Fibroblast of skin of left biceps (primary cell): ENCODE data around the gene NEURL2.
A peak's percentile ranks its signal among the peaks of the same experiment; 100 is the strongest.
"Not testable (repeated sequence)": the region's sequence is repeated elsewhere in the genome, so short reads cannot be mapped to it uniquely, and the experiment has no call there.

Experiments used
- DNase-seq, 2 experiments: peaks; one replicate each; pipeline ENCODE4 v3.0.0-alpha.2; 2013; ENCODE audit warnings: low read depth in 2 of 2

Gene NEURL2, protein sequence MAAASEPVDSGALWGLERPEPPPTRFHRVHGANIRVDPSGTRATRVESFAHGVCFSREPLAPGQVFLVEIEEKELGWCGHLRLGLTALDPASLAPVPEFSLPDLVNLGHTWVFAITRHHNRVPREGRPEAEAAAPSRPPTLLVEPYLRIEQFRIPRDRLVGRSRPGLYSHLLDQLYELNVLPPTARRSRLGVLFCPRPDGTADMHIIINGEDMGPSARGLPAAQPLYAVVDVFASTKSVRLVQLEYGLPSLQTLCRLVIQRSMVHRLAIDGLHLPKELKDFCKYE

DNA sequence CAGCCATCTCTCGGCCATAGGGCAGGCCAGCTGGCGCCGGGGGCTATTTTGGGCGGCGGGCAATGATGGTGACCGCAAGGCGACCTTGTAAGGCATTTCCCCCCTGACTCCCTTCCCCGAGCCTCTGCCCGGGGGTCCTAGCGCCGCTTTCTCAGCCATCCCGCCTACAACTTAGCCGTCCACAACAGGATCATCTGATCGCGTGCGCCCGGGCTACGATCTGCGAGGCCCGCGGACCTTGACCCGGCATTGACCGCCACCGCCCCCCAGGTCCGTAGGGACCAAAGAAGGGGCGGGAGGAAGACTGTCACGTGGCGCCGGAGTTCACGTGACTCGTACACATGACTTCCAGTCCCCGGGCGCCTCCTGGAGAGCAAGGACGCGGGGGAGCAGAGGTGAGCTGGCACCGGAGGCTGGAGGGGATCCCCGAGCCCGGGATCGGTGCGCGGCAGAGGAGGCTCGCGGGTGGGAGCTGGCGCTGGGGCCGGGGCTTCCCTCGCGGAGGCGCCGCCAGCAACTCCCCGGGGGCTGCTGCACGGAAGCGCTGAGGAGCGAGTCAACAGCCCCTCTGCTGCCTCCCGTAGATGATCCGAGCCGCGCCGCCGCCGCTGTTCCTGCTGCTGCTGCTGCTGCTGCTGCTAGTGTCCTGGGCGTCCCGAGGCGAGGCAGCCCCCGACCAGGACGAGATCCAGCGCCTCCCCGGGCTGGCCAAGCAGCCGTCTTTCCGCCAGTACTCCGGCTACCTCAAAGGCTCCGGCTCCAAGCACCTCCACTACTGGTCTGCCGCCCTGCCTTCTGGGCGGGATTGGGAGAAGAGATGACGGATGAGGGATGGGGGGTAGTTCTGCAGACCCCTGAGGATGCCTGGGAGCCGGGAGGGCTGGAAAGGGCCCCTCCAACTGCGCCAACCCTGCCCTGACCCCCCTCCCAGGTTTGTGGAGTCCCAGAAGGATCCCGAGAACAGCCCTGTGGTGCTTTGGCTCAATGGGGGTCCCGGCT is at the start of gene NEURL2, which contains the start of gene CTSA:
TSS of gene NEURL2 (minus strand) at position 224 of the 999 bp plus-strand sequence. CDS start at position 7, 217 bp downstream.
TSS of gene CTSA (plus strand) at position 351 of the 999 bp plus-strand sequence. CDS start at position 585, 234 bp downstream.
- DNase-seq = peak; percentile 77 to 82

DNA sequence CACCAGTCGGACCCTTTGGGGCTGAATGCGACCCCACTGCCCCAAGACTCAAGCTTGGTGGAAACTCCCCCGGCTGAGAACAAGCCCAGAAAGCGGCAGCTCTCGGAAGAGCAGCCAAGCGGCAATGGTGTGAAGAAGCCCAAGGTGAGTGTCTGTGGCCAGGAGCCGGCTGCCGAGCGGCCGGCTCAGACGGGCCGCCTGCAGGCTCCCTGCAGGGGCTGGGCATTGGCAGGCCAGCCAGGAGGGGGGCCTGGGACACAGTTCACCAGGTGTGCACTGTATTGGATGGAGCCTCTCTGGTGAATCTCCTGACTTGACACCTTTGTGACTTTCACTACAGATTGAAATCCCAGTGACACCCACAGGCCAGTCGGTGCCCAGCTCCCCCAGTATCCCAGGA is 49.5 kb upstream of the NEURL2 start:
- no peak for DNase-seq

DNA sequence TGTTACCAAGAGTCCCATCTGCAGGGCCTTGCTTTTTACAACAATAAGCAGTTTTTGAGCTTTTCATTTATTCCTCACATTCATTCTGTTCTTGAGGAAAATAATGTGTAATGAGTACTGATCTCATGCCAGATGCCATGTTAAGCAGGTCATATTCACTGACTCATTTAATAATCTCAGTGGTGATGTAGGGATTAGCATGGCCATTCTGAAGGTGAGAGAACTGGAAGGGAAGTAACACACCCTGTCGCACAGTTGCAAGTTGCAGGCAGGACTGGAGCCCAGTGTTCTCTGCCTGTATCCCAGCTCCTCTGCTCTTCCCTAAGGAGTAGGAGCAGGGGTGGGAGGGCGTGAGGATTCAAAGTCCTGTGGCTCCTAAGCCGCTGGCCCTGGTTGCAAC is 49.0 kb upstream of the NEURL2 start:
- no peak for DNase-seq

DNA sequence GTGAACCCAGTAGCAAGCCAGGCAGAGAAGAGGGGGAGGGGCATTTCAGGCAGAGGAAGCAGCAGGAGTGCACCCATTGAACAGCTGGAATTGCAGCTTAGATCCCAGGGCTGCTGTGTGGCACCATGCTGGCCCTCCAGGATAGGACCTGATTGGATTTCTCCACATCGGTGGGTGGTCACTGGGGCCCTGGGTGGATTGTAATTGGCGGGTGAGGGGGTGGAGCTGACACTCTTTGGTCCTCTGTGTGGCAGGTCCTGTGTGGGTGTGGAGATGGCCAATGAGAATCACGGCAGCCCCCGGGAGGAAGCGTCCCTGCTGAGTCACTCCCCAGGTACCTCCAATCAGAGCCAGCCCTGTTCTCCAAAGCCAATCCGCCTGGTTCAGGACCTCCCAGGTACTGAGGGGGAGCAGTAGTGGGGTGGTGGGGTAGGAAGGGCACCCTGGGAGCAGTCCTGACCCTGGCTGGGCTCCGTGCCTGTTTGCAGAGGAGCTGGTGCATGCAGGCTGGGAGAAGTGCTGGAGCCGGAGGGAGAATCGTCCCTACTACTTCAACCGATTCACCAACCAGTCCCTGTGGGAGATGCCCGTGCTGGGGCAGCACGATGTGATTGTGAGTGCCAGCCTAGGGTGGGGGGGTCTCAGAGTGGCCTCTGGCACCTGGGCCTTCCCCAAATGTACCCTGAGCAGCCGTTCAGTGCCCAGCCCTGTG is 47.9 kb upstream of the NEURL2 start:
- DNase-seq = no peak

DNA sequence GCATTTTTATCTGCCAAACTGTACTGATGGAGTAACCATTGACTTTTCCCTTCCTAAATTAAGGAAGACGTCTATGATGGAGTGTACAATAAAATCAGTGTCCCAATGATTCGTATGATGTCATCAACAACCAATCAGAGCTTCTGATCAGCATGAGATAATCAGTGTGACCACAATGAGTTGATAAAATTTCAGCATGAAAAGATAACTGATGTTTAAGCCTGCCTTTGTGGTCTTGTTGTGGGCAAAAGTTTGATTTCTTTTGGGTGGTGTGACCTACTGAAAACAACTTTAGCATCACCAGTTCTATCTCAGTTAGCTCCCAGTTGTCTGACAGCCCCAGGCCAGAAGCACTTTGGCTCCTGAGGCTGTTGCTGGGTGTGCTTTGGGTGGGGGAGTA is 46.8 kb upstream of the NEURL2 start:
- DNase-seq = no peak

DNA sequence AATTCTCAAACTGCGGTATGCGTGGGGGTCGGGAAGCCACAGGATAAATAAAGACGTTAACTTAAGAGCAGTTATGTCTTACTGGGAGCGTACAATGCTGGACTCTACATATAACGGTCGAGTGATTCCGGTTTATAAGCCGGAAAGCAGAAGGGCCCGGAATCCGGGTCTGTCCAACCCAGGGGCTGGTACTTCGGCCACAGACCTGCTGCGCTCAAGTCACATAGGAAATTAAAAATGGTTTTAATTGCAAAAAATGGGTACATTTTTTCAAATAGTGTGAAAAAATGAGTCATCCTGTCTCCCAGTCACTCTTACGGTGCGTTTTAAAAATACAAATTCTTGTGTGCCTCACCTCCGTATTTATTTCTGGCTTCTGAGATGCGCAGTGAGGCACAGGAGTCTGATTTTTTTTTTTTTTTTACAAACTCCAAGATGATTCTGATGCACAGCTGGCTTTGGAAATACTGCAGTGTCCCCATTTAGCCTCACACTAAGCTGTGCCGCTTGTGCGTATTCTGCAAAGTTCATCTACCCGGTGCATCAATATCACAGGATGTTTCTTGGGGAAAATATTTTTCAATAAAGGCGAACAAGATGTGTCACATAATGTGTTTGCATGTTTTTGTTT is 44.5 kb upstream of the NEURL2 start:
- DNase-seq = no peak

DNA sequence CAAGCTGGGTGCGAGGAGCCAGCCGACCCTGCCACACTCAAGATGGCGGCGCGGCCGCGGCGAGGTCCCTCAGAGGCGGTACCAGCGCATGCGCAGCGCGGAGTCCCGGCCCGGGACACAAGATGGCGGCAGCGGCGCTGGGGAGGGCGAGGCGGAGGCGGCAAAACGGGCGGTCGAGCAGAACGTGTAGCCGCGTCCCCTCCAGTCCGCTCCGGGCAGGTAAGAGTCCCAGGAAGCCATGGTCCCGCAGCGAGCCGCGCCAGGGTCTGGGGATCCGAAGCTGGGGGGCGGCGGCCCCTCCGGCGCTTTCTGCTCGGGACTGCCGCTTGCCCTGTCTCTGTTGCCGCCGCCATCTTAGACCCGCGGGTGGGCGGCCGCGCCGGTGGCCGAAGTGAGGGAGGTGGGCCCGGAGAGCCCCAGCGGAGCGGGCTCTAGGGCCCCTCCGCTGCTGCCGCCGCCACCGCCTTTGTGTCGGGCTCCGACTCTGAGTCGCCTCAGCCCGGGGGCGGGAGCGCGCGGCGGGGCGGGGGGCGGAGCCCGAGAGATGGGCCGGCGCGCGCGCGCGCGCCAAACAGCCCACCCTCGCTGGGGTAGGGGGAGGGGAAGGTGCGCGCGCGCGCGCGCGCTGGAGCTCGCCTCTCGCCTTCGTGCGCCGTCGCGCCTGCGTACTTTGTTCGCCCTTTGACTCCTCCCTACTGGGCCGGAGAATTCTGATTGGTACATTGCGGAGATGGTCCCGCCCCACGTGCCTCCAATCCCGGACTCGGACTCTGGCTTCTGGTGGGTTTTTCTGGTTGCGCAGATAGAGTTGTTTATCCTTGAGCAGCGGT is 43.8 kb upstream of the NEURL2 start, which contains the start of gene PCIF1:
TSS of gene PCIF1 (plus strand) at position 98 of the 830 bp plus-strand sequence. CDS start 4,317 bp downstream, outside the sequence.
- DNase-seq = peak; percentile 92 to 94

DNA sequence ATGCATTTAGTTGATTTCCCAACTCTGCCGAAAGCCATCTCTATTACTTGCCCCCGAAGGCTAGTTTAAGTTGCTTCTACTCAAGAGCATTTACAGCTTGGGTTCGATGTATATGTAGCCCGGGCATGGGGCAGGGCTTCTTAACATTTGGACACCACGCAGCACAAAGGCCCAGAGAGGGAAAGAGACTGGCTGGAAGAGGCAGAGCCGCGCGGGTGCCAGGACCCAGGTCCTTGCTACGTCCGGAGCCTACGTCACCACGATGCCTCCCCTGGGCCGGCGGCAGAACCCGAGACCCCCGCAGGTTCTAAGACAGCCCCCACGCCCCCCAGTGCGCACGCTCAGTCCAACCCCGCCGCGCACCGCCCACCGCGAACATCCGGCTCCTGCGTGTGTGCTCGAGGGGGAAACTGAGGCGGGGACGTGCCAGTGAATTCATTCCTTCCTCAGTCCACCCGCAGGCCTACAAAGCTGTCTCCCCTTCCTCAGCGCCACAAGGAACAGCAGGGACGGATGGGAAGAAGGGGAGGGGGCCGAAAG is 43.1 kb upstream of the NEURL2 start:
- no peak for DNase-seq

DNA sequence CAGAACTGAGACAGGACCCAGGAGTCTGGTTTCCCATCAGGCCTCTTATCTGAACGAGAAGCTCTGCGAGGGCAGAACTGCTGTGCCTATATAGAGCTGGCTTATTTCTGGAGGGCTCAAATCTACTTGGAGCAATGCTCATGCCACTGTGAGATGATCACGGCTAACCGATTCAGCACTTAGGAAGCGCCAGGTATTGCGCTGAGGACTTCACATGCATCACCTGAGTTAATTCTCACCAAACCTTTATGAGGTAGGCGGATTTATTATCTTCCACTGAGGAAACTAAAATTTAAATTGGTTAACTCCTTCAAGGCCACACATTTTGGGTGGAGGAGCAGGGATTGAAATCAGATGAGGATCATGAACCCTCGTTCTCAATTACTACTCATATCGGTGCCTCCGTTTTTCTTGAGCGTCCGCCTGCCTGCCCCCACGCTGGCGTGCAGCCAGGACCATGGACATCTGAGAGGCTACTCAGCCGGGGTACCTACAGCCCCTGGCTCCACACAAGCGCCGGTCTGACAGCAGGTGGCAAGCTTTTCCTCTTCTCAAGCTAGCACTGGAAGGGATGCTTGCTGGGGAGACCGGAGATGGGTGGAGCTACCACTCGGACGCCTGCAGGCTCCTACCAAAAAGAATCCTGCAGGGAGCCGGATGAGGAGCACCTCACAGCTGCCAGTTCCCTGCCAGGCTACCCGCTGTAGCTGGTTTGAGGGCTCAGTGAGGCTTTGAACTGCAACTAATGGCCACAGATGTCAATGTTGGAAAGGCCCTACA is 42.4 kb upstream of the NEURL2 start:
- no peak for DNase-seq

DNA sequence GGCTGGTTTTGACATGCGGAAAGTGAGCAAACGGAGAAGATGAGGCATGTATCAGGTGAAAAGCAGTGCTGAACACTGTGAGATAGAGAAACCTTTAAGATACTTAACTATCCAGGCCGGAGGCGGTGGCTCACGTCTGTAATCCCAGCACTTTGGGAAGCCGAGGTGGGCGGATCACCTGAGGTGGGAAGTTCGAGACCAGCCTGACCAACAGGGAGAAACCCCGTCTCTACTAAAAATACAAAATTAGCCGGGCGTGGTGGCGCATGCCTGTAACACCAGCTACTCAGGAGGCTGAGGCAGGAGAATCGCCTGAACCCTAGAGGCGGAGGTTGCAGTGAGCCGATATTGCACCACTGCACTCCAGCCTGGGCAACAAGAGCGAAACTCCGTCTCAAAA is 40.7 kb upstream of the NEURL2 start:
- not testable (repeated sequence) for DNase-seq

DNA sequence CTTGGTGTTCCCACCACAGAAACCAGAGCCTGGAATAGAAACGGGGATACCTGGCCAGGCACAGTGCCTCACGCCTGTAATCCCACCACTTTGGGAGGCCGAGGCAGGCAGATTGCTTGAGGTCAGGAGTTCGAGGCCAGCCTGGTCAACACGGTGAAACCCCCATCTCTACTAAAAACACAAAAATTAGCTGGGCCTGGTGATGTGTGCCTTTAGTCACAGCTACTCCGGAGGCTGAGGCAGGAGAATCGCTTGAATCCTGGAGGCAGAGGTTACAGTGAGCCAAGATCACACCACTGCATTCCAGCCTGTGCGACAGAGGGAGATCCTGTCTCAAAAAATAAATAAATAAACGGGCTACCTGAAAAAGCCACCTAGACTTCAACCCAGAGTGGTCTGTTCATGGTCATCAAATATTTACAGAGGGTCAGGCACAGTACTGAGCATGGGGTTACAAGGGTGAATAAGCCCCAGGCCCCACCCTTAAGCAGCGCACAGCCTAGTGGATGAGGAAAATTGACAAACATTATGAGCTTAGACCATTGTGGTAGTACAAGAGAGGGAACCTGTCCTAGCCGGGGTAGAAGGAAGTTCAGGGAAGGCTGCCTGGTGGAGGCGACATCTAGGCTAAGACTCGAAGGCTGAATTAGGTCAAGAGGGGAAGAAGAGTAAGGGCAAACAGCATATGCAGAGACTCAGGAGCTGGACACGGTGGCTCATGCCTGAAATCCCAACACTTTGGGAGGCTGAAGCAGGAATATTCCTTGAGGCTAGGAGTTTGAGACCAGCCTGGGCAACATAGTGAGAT is 36.3 kb upstream of the NEURL2 start:
- no peak for DNase-seq

DNA sequence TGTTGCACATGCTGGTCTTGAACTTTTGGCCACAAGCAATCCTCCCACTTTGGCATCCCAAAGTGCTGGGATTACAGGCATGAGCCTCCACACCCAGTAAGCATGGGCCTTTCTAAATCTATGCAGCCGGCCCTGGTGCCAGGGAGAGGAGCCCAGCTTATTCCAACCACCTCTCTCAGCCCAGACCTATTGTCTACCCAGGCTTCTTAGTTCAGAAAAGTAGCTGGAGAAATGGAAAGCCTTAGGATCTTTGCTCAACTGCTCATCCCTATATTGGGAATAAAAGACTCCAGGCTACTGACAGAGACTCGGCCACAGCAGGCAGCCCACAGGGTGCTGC is 35.7 kb upstream of the NEURL2 start:
- no peak for DNase-seq

DNA sequence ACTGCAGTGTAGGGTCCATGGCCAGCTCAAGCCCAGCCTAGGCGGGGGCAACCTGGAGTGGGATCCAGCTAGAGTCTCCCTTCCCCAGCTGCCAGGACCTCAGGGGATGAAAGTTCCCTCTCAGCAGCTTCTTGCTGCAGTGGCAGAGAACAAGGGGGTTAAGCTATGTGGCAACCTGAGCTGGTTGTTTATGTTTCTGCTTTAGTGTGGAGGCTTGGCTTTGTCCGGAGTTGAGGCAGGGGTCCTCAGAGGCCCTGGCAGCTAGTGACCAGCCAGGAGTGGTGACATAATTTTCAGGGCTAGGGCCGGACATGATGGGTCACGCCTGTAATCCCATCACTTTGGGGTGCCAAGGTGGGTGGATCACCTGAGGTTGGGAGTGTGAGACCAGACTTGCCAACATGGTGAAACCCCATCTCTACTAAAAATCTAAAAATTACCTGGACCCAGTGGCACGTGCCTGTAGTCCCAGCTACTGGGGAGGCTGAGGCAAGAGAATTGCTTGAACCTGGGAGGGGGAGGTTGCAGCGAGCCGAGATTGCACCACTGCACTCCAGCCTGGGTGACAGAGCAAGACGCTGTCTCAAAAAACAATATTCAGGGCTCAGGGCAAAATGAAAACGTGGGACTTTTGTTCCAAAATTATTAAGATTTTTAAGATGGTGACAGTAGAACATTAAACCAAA is 35.0 kb upstream of the NEURL2 start:
- no peak for DNase-seq

DNA sequence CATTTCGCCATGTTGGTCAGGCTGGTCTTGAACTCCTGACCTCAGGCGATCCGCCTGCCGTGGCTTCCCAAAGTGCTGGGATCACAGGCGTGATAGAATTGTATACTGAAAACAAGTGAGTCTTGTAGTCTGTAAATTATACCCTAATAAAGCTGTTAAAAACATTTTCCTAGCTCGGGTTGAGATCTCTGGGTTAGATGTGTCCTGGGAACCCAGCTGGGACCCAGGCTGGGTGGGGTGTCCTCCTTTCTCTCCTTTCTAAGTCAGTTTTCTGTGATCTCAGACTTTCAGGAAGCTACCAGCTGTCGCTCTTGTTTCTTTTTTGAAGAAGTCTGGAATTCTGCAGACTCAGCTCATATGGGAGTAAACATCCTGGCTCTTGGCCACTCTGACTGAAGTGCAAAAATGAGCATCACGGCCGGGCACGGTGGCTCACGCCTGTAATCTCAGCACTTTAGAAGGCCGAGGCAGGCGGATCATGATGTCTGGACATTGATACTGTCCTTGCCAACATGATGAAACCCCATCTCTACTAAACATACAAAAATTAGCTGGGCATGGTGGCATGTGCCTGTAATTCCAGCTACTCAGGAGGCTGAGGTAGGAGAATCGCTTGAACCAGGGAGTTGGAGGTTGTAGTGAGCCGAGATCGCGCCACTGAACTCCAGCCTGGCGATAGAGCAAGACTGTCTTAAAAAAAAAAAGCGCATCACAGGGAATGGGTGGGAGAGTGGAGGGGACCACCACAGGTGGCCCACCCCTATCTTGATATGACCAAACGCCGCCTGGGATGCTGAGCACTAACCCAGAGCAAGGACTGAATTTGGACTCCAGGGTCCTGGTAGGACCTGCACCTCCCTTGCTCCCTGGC is 33.6 kb upstream of the NEURL2 start:
- DNase-seq = no peak

DNA sequence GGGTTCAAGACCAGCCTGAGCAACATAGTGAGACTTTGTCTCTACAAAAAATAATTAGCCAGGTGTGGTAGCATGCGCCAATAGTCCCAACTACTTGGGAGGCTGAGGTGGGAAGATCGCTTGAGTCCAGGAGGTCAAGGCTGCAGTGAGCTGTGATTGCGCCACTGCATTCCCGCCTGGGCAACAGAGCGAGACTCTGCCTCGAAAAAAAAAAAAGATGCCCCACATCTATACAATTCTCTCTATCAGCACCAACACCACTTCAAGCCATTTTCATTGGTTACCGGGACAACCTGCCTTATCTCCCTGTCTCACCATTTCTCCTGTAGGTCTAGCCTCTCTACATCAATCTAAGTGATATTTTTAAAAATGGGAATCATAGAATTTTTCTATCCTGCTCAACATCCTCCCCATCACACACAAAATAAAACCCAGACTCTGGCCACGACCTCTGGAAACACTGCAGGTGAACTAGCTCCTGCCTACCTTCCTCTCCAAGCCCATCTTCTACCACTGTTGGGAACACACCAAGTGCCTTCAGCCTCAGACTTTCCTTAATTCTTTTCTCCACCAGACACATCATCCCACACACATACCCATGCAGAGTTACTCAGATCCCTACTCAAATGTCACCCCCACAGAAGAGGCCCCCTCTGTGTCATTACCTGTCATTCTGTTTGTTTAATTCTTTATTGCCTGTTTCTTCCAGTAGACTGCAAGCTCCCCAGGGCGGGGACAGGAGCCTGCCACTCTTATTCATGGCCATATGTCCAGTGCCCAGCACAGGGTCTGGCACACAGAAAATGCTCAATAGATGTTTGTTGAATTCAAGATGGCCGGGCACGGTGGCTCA is 30.6 kb upstream of the NEURL2 start:
- DNase-seq = no peak
